ENCODE measurements around the gene PTPRN2.

PTPRN2 gene

GRCh38 chr7:157675427-157675927, 912.1 kb downstream of the PTPRN2 start:
- in situ Hi-C loops (cut with HindIII; ENCODE audit: low sequenced_read_pairs), result no loop called here
- H3K4me3 ChIP-seq (ENCODE audit: low read depth, low read length), result no peak overlapping the region
- DNase-seq (ENCODE audit: low read depth), result no peak
- TF ChIP-seq, protein P1, sequence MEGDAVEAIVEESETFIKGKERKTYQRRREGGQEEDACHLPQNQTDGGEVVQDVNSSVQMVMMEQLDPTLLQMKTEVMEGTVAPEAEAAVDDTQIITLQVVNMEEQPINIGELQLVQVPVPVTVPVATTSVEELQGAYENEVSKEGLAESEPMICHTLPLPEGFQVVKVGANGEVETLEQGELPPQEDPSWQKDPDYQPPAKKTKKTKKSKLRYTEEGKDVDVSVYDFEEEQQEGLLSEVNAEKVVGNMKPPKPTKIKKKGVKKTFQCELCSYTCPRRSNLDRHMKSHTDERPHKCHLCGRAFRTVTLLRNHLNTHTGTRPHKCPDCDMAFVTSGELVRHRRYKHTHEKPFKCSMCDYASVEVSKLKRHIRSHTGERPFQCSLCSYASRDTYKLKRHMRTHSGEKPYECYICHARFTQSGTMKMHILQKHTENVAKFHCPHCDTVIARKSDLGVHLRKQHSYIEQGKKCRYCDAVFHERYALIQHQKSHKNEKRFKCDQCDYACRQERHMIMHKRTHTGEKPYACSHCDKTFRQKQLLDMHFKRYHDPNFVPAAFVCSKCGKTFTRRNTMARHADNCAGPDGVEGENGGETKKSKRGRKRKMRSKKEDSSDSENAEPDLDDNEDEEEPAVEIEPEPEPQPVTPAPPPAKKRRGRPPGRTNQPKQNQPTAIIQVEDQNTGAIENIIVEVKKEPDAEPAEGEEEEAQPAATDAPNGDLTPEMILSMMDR (IDR thresholded peaks at IDR 0.05; ENCODE audit: low read depth, low read length, missing control alignments), result no peak

DNA sequence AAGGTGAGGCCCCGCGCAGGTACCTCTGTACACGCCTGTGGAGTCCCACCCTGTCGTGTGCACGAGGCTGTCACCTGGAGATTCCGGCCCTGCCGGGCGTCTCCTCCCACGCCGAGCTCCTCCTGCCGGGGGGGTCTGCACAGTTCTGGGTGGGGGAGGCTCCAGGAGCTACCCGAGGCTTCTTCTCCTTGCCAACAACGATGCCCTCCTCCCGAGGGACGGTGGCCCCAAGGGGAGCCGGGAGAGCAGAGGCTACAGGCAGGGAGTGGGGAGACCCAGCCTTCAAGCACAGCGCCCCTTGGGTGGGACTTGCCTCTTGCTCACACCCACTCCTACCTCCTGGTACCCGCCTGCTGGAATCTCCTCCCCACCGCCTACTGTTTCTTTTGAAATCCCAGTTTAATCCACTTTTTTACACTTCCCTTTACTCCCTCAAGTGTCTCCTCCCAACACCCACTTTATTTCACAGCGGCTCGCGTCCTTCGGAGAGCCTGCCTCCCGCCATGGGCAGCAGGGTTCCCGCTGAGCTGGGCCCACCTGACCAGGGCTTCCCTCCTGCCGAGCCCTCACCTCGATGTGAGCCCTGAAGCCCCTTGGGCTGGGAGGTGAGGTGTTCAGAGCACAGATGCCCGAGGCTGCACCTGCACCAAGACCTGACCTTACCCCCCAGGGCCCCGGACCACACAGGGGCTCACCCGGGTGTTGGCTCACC, 912.8 kb downstream of the PTPRN2 start:
- in situ Hi-C loops (cut with HindIII; ENCODE audit: low sequenced_read_pairs), result no loop called here
- TF ChIP-seq, protein P1 (IDR thresholded peaks at IDR 0.05; ENCODE audit: low read depth, low read length, missing control alignments), result no peak
- no peak for DNase-seq (ENCODE audit: low read depth)
- H3K4me3 ChIP-seq (ENCODE audit: low read depth, low read length), result no peak overlapping the region

- in situ Hi-C loops (cut with HindIII; ENCODE audit: low sequenced_read_pairs), result no loop called here
- DNase-seq (ENCODE audit: low read depth), result no peak
- no peak overlapping the region for H3K4me3 ChIP-seq (ENCODE audit: low read depth, low read length)
- TF ChIP-seq, protein P1 (IDR thresholded peaks at IDR 0.05; ENCODE audit: low read depth, low read length, missing control alignments), result no peak
Measured at GRCh38 chr7:157674027-157674714, 913.5 kb downstream of the PTPRN2 start.

DNA sequence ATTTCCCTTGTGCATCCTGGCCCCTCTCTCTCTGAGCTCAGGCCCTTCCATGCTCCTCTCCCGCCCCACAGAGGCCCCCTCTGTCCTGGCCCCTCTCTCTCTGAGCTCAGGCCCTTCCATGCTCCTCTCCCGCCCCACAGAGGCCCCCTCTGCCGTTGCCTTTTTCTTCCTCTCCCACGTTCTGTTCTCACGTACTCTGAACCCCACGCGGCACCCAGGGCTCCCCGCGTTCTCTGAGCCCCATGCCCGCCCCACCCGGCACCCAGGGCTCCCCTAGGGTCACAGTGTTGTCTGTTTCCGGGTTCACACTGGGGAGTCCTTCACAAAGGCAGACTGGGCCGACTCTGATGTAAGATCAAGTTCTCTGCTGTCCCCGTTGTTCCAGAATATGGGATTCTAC, 914.0 kb downstream of the PTPRN2 start:
- in situ Hi-C loops (cut with HindIII; ENCODE audit: low sequenced_read_pairs), result no loop called here
- TF ChIP-seq, protein P1 (IDR thresholded peaks at IDR 0.05; ENCODE audit: low read depth, low read length, missing control alignments), result no peak
- DNase-seq (ENCODE audit: low read depth), result no peak
- H3K4me3 ChIP-seq (ENCODE audit: low read depth, low read length), result no peak overlapping the region

DNA sequence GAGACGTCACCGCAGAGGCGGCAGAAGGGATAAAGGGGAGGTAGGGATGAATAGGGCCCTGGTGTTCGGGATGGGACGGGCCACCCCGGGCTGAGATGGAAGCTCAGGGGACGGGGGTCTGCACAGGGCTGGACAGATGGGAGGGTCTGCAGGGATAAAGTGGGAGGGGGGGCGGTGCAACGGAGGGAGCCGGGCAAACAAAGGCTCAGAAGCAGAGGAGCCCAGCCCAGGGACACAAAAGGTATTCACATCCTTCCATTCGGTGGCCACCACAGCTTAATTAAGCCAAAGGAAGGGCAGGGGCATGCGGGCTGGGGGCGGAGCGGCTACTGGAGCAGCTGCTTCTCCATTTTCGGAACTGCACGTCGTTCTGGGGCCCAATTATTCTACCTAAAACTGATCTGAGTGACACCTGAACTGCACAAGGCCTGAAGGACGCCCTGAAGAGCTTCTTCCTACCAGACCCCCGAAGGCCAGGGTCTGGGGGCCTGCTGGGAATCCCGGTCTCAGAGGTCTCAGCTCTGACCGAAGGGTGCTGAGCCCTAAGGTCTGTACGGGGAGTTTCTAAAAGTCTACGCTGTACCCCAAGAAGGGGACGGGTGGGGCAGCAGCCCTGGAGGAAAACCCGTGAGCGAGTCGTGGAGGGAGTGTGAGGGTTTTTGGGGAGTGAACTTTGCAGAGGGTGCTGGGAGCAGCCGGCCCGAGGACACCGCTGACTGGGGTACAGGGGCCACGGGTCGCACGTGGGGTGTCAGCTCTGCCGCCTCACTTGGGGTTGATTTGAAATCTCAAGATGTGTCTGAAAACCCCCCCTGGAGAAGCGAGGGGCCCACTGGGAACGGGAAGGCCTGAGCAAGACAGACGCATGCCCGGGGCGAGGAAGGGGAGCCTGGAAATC, 916.0 kb downstream of the PTPRN2 start:
- in situ Hi-C loops (cut with HindIII; ENCODE audit: low sequenced_read_pairs), result no loop called here
- TF ChIP-seq, protein P1 (IDR thresholded peaks at IDR 0.05; ENCODE audit: low read depth, low read length, missing control alignments), result no peak
- no peak for DNase-seq (ENCODE audit: low read depth)
- no peak overlapping the region for H3K4me3 ChIP-seq (ENCODE audit: low read depth, low read length)

Measured in astrocyte of the cerebellum (primary cell).